GM19372 (cell line): Measurements from ENCODE around the gene MESP2.

Experiments
- ATAC-seq: cut with Tn5 transposase; IDR thresholded peaks from one replicate; pipeline ENCODE4 v1.9.1; 2021; ENCODE audit warnings: mild to moderate bottlenecking, low read depth, moderate library complexity; ENCODE audit not compliant: unreplicated experiment

Gene MESP2

DNA sequence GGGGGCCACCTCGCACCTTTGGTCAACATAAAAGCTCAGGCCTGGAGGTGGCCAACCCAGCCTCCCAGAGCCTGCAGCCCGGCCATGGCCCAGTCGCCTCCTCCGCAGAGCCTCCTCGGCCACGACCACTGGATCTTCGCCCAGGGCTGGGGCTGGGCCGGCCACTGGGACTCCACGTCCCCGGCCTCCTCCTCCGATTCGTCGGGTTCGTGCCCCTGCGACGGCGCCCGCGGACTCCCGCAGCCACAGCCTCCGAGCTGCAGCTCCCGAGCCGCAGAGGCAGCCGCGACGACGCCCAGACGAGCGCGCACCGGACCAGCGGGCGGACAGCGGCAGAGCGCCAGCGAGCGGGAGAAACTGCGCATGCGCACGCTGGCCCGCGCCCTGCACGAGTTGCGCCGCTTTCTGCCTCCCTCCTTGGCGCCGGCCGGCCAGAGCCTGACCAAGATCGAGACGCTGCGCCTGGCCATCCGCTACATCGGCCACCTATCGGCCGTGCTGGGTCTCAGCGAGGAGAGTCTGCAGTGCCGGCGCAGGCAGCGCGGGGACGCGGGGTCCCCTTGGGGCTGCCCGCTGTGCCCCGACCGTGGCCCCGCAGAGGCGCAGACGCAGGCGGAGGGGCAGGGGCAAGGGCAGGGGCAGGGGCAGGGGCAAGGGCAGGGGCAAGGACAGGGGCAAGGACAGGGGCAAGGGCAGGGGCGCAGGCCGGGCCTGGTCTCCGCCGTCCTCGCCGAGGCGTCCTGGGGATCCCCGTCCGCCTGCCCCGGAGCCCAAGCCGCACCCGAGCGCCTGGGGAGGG lies at the start of gene MESP2:
Gene MESP2 (plus strand): TSS at position 59 of the 799 bp plus-strand sequence. CDS start 26 bp downstream, at position 85.
- peak; percentile 63 for ATAC-seq

GRCh38 chr15:89728254-89728653 lies 47.9 kb upstream of the MESP2 start:
- no peak for ATAC-seq

- ATAC-seq = no peak
These were observed 44.9 kb upstream of the MESP2 start for GRCh38 chr15:89731275-89731674.

- ATAC-seq = no peak
These were observed 43.5 kb upstream of the MESP2 start for GRCh38 chr15:89732451-89733172.

GRCh38 chr15:89735773-89736172 lies 40.4 kb upstream of the MESP2 start:
- no peak for ATAC-seq

DNA sequence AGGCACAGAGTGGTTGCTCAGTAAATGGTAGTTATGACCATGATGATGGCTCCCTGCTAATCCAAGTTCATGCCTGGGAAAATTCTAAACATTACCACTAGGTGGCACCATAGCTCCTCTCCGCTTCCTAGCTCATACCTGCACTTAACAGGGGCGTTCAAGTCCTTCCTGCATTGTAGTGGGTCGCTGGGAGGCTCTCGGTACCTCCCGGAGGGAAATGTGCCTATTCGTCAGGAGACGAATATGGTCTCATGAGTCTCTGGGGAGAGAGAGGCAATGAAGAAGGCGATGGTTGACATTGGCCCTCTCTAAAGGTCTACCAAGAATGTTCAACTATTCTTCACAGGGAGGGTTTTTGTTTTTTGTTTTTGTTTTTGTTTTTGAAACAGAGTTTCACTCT lies 36.0 kb upstream of the MESP2 start:
- ATAC-seq = peak; percentile 62

GRCh38 chr15:89743011-89743410 lies 33.1 kb upstream of the MESP2 start:
- no peak for ATAC-seq

GRCh38 chr15:89743594-89743993 lies 32.5 kb upstream of the MESP2 start:
- no peak for ATAC-seq

DNA sequence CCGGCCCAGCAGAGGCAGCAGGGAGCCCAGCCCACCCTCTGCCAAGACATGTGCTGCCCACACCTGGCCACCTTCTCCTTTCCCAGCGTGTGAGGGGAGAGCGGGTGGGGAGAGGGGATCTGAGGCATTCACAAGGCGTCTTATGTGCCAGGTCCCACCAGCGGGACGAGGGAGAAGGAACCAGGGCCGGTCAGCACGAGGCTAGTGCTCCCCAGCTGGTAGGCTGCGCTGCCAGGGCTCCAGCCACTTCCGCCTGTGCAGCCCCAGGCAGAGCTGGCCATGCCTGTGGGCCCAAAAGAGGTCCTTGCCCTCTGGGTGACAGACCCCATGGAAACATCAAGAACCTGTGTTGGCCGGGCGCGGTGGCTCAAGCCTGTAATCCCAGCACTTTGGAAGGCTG lies 31.0 kb upstream of the MESP2 start:
- ATAC-seq = no peak

- no peak for ATAC-seq
These were observed 30.4 kb upstream of the MESP2 start for GRCh38 chr15:89745768-89746167.

- no peak for ATAC-seq
These were observed 29.7 kb upstream of the MESP2 start for GRCh38 chr15:89746386-89746780.

- ATAC-seq = no peak
These were observed 28.1 kb upstream of the MESP2 start for GRCh38 chr15:89747708-89748682.

DNA sequence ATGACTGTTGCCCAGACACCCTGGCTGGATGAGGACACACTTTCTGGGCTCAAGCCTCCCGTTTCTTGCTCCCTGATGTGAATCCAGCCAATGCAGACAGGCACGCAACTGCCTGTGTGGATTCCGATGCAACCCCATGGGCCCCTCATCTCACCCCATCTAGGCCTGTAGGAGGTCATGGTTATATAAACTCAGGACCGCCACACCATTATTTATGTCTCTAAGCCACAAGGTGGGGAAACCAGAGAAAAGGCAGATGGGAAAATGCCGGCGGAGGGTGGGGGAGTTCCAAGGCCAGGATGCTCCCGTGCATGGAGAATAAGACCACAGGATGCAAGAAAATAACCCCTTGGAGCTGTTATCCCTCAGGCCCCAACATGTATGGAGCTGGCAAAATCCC lies 27.1 kb upstream of the MESP2 start:
- ATAC-seq = no peak

DNA sequence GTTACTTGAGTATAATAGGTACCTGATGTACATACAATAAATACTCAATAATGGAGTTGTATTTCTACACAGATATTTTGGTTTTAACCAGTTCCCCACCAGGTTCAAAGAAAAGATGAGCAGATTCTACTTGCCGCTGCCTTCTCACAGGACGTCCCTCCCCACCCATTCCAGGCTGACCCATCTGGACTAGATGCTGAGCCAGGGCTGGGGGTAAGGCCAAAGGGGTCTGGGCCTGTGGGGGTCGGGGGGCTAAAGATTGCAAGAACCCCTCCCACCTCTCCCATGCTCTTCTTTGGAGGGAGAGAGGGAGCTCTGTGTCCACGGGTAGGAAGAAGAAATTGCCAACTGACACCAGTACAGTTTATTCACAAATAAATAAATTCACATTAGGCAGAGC lies 26.6 kb upstream of the MESP2 start:
- no peak for ATAC-seq

DNA sequence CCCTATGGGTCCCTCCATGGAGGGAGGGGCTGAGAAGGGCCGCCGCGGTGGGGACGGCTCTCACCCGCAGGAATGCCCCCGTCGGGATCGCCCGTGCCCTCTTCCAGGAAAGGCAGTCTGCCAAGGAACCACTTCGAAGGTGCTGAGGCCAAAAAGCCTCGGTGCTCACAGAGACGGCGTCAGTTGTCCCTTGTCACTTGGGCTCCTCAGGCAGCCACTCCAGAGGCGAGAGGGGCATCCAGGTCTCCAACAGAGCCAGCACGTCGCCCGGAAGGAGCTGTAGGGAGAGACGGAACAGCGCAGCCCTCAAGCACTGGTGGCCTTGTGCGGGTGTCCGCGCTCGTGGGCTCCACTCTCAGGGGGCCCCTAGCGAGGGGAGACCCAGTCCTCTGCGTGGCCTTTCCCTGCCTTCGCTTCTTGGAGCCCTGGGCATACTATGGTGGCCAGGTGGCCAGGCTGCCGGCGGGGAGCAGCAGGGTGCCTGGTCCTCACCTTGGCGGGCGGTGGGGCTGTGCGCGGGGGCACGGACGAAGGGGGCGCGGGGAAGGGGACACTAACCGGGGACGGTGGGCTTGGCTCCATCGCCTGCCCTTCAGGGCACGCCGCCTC lies 26.1 kb upstream of the MESP2 start:
- no peak for ATAC-seq

GRCh38 chr15:89750560-89751542 lies 25.3 kb upstream of the MESP2 start, which contains the start of gene MESP1:
Gene MESP1, minus strand, starts transcription at chr15:89751249. Its CDS starts 18 bp downstream, at chr15:89751231.
- peak; percentile 97 for ATAC-seq

DNA sequence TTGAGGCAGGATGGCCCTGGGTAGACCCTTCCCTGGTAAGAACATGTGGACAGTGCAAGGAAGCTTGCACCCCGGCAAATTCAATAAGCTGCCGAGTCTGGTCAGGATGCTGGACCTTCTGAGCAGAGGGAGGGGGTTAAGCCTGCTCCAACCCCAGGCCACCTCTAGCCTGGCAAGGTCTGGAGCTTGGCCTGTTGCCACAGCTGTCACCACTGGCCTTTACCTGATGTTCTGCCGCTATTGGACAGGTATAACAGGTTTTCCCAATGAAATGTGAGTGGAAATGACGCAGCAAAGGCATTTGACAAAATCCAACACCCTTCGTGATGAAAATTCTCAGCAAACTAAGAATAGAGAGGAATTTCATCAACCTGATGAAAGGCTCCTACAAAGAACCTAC lies 24.4 kb upstream of the MESP2 start:
- no peak for ATAC-seq

DNA sequence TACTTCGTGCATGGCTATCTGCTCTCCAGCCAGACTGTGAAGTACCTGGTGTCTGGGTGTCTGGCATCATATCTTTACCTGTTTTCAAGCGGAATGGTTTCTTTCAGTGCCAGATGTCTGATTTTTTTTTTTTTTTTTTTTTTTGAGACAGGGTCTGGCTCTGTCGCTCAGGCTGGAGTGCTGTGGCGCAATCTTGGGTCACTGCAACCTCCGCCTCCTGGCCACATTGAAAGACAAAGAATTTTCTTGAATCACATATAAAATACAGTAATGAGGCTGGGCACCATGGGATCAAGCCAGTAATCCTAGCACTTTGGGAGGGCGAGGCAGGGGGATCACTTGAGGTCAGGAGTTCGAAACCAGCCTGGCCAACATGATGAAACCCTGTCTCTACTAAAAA lies 22.3 kb upstream of the MESP2 start:
- no peak for ATAC-seq
